Measurements from ENCODE around the gene TMEM8B. TPM values are rescaled to one million over a fixed set of nuclear protein-coding genes. Genes with fewer than 3 reads are reported as not detected.

The TMEM8B gene
- total and polyA plus RNA-seq, 9 of the 15 experiments (the other 6 are each of a cell fraction or from before 2014, with no cell fraction given): 0.01 to 2.2 (median 1.1) TPM

DNA sequence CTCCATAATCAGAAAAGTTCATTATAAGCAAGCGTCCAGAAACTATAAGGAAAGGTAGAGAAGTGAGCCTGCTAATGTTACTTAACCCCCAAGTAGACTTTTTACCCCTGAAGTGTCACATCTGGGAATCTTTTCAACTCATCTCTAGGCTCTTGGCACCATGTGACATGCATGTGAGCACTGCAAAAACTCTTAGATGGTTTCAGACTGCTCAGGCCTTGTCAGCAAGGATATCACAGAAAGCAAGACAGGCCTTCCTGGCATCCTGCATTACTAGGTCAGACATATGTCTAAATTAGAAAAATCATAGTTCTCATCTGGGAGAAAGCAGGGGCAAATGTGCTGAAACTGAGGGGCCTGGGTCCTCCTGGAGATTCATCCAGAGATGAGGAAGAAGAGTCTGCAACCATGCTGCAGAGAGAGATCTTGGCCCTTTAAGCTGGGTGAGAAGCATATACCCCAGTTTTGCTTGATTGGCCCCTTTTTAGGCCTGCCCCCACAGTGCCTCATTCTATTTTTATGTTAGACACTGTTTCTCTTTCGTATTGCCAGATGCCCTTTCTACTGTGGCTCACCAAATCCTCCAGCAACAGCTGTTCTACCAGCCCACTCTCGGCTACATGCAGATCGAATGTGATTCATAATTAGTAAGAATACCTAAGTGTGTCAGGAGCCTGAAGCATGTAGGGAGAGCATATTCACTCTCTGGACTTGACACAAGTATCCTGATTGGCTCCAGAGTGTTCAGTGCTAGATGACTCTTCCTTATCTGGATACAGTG is 19.0 kb downstream of the TMEM8B start (continued):
- TF ChIP-seq, protein P1, sequence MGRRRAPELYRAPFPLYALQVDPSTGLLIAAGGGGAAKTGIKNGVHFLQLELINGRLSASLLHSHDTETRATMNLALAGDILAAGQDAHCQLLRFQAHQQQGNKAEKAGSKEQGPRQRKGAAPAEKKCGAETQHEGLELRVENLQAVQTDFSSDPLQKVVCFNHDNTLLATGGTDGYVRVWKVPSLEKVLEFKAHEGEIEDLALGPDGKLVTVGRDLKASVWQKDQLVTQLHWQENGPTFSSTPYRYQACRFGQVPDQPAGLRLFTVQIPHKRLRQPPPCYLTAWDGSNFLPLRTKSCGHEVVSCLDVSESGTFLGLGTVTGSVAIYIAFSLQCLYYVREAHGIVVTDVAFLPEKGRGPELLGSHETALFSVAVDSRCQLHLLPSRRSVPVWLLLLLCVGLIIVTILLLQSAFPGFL (CRISPR knock-in tag; IDR thresholded peaks at IDR 0.05): no peak
- TF ChIP-seq, protein P2, sequence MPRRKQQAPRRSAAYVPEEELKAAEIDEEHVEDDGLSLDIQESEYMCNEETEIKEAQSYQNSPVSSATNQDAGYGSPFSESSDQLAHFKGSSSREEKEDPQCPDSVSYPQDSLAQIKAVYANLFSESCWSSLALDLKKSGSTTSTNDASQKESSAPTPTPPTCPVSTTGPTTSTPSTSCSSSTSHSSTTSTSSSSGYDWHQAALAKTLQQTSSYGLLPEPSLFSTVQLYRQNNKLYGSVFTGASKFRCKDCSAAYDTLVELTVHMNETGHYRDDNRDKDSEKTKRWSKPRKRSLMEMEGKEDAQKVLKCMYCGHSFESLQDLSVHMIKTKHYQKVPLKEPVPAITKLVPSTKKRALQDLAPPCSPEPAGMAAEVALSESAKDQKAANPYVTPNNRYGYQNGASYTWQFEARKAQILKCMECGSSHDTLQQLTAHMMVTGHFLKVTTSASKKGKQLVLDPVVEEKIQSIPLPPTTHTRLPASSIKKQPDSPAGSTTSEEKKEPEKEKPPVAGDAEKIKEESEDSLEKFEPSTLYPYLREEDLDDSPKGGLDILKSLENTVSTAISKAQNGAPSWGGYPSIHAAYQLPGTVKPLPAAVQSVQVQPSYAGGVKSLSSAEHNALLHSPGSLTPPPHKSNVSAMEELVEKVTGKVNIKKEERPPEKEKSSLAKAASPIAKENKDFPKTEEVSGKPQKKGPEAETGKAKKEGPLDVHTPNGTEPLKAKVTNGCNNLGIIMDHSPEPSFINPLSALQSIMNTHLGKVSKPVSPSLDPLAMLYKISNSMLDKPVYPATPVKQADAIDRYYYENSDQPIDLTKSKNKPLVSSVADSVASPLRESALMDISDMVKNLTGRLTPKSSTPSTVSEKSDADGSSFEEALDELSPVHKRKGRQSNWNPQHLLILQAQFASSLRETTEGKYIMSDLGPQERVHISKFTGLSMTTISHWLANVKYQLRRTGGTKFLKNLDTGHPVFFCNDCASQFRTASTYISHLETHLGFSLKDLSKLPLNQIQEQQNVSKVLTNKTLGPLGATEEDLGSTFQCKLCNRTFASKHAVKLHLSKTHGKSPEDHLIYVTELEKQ (CRISPR knock-in tag; IDR thresholded peaks at IDR 0.05): no peak
- TF ChIP-seq, protein P3, sequence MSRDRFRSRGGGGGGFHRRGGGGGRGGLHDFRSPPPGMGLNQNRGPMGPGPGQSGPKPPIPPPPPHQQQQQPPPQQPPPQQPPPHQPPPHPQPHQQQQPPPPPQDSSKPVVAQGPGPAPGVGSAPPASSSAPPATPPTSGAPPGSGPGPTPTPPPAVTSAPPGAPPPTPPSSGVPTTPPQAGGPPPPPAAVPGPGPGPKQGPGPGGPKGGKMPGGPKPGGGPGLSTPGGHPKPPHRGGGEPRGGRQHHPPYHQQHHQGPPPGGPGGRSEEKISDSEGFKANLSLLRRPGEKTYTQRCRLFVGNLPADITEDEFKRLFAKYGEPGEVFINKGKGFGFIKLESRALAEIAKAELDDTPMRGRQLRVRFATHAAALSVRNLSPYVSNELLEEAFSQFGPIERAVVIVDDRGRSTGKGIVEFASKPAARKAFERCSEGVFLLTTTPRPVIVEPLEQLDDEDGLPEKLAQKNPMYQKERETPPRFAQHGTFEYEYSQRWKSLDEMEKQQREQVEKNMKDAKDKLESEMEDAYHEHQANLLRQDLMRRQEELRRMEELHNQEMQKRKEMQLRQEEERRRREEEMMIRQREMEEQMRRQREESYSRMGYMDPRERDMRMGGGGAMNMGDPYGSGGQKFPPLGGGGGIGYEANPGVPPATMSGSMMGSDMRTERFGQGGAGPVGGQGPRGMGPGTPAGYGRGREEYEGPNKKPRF (IDR thresholded peaks at IDR 0.05; ENCODE audit: low read depth, low read length): no peak
- no peak for TF ChIP-seq CREBBP (IDR thresholded peaks at IDR 0.05; ENCODE audit: low read depth, low read length)
- TF ChIP-seq CBX8 (IDR thresholded peaks at IDR 0.05; ENCODE audit: borderline replicate concordance, extremely low read depth, low read depth, low read length, poor library complexity, severe bottlenecking): no peak
- TF ChIP-seq, protein P4, sequence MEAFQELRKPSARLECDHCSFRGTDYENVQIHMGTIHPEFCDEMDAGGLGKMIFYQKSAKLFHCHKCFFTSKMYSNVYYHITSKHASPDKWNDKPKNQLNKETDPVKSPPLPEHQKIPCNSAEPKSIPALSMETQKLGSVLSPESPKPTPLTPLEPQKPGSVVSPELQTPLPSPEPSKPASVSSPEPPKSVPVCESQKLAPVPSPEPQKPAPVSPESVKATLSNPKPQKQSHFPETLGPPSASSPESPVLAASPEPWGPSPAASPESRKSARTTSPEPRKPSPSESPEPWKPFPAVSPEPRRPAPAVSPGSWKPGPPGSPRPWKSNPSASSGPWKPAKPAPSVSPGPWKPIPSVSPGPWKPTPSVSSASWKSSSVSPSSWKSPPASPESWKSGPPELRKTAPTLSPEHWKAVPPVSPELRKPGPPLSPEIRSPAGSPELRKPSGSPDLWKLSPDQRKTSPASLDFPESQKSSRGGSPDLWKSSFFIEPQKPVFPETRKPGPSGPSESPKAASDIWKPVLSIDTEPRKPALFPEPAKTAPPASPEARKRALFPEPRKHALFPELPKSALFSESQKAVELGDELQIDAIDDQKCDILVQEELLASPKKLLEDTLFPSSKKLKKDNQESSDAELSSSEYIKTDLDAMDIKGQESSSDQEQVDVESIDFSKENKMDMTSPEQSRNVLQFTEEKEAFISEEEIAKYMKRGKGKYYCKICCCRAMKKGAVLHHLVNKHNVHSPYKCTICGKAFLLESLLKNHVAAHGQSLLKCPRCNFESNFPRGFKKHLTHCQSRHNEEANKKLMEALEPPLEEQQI (IDR thresholded peaks at IDR 0.05): no peak
- no peak for TF ChIP-seq NR2C2 (CRISPR knock-in tag; IDR thresholded peaks at IDR 0.05)
- TF ChIP-seq NR2C2 (tag; IDR thresholded peaks at IDR 0.05): no peak
- TF ChIP-seq FOXP1 (CRISPR knock-in tag; IDR thresholded peaks at IDR 0.05): no peak
- TF ChIP-seq HDAC1 (IDR thresholded peaks at IDR 0.05): no peak
